OCI-LY3 (cell line): ENCODE data around the gene CRYM.

ENCODE experiments used
- CTCF ChIP-seq: fragments of 200-600, 300-600 bp; sonication (generic); IDR thresholded peaks from 2 replicates; pipeline ENCODE4 v1.5.1; 2014; ENCODE audit warnings: antibody characterized with exemption, low read length, low read depth
- EZH2phosphoT487 ChIP-seq: fragments of 200-600 bp; shearing (Covaris generic); IDR thresholded peaks from 2 replicates; pipeline ENCODE4 v1.6.1; 2018; ENCODE audit warnings: antibody characterized with exemption, mixed run types, low read depth

DNA sequence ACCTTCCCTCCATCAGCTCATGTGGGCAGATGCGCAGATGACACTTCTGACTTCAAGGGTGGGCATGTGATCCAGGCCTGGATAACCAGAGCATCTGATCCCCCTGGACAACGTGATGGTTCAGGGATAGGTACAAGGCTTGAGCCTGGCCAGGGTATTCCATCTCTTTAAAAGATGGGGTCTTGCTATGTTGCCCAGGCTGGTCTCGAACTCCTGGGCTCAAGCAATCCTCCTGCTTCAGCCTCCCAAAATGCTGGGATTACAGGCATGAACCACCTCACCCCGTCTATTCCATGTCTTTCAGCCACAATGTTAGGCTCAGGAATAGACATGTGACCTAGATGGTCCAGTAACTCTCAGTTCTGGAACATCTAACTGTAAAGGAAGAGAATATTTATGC lies 20.8 kb downstream of the CRYM start:
- no peak for TF ChIP-seq CTCF
- no peak for TF ChIP-seq EZH2phosphoT487
